K562 (cell line): ENCODE results near the gene HMGB1. TPM values are rescaled to one million over a fixed set of nuclear protein-coding genes. Genes with fewer than 3 reads are reported as not detected.

Experiments
- PHF20 ChIP-seq: fragments of 450-650 bp; IDR thresholded peaks from 2 replicates; pipeline ENCODE4 v1.6.1; 2018; ENCODE audit not compliant: partially characterized antibody
- RCOR1 ChIP-seq, 2 experiments: IDR thresholded peaks; 2 replicates each; pipeline ENCODE4 v1.6.1; 2012; ENCODE audit warnings: low read depth in 2 of 2, low read length in 2 of 2, borderline replicate concordance in 1 of 2, improper control_type of control experiment in 1 of 2
- SIX5 ChIP-seq, 2 experiments: IDR thresholded peaks; 2 replicates each; pipeline ENCODE4 v1.6.1; 2011; ENCODE audit warnings: low read length in 2 of 2, borderline replicate concordance in 1 of 2, low read depth in 1 of 2, mild to moderate bottlenecking in 1 of 2, moderate library complexity in 1 of 2; ENCODE audit not compliant: insufficient read depth in 1 of 2
- TAL1 ChIP-seq: fragments of 450-650 bp; IDR thresholded peaks from 2 replicates; pipeline ENCODE4 v1.6.1; 2016; ENCODE audit warnings: mild to moderate bottlenecking
- ZKSCAN8 ChIP-seq: fragments of 200-800 bp; sonication (Bioruptor generic); IDR thresholded peaks from 2 replicates; pipeline ENCODE4 v1.6.1; 2016; ENCODE audit warnings: missing genetic modification characterization, missing compliant biosample characterization
- ZNF24 ChIP-seq: fragments of 450-650 bp; IDR thresholded peaks from 2 replicates; pipeline ENCODE4 v1.6.1; 2016
- ZNF263 ChIP-seq: sonication (generic); formaldehyde crosslinking; IDR thresholded peaks from 2 replicates; pipeline ENCODE4 v1.8.0; 2022; ENCODE audit warnings: mild to moderate bottlenecking, missing genetic modification reagents, borderline replicate concordance
- ZNF436 ChIP-seq: fragments of 250-450, 450-650 bp; sonication (Bioruptor Pico); formaldehyde crosslinking; IDR thresholded peaks from 2 replicates; pipeline ENCODE4 v1.7.0; 2020; ENCODE audit warnings: mild to moderate bottlenecking
- polyA plus RNA-seq, 8 experiments: library from polyadenylated mRNA; depleted of rRNA in 4 of 8; stranded (reverse) in 5 of 8; unstranded in 3 of 8; fragments of >200 nt; fragmentation: Nextera tagmentation in 2 of 8; fragmentation: Illumina TruSeq in 1 of 8; extraction: Ambion mirVana in 2 of 8; extraction: Trizol in 1 of 8; gene quantifications; 2 replicates each; pipeline versions ENCODE4 v1.2.1 to v1.2.3, GENCODE V29; 2011 to 2014; ENCODE audit warnings: inconsistent platforms in 1 of 8, missing spikeins in 1 of 8
- total RNA-seq, 7 experiments: library from RNA; depleted of rRNA in 6 of 7; stranded (reverse); fragments of >200 nt in 6 of 7; fragmentation: Illumina TruSeq in 2 of 7; extraction: Trizol in 2 of 7; gene quantifications; 2 replicates each; pipeline versions ENCODE4 v1.2.1 to v1.2.3, GENCODE V29; 2011 to 2021; ENCODE audit warnings: low replicate concordance in 1 of 7
- TF ChIP-seq, protein P1 (sequence below): fragments of 250-450 bp; sonication (Bioruptor Pico); IDR thresholded peaks from 2 replicates; pipeline ENCODE4 v1.8.0; 2022; ENCODE audit warnings: moderate library complexity, mild to moderate bottlenecking, inconsistent platforms
- TF ChIP-seq, protein P2 (sequence below), 2 experiments: fragments of 450-650 bp; conservative IDR thresholded peaks; 2 replicates each; pipeline ENCODE4 v1.6.1; 2017; ENCODE audit warnings: mild to moderate bottlenecking in 2 of 2, moderate library complexity in 2 of 2
- TF ChIP-seq, protein P3 (sequence below): IDR thresholded peaks from 3 replicates; pipeline ENCODE4 v1.6.1; 2011; ENCODE audit warnings: borderline replicate concordance, mild to moderate bottlenecking; ENCODE audit not compliant: insufficient read length, insufficient read depth
- TF ChIP-seq, protein P4 (sequence below): fragments of 450-650 bp; conservative IDR thresholded peaks from 2 replicates; pipeline ENCODE4 v1.6.1; 2016; ENCODE audit warnings: missing genetic modification characterization, low read depth, mild to moderate bottlenecking, control low read depth, missing compliant biosample characterization
- TF ChIP-seq, protein P5 (sequence below): fragments of 450-650 bp; IDR thresholded peaks from 2 replicates; pipeline ENCODE4 v1.6.1; 2017; ENCODE audit warnings: antibody characterized with exemption
- TF ChIP-seq, protein P6 (sequence below): sonication (generic); formaldehyde crosslinking; IDR thresholded peaks from 2 replicates; pipeline ENCODE4 v1.9.0; 2022; ENCODE audit warnings: mild to moderate bottlenecking, missing genetic modification reagents
- TF ChIP-seq, protein P7 (sequence below): fragments of 450-650 bp; formaldehyde crosslinking; IDR thresholded peaks from 2 replicates; pipeline ENCODE4 v1.4.0; 2022; ENCODE audit warnings: missing genetic modification characterization

The HMGB1 gene
- total and polyA plus RNA-seq, 9 of the 15 experiments (the other 6 are each of a cell fraction or from before 2014, with no cell fraction given): 442 to 1,896 (median 933) TPM

DNA sequence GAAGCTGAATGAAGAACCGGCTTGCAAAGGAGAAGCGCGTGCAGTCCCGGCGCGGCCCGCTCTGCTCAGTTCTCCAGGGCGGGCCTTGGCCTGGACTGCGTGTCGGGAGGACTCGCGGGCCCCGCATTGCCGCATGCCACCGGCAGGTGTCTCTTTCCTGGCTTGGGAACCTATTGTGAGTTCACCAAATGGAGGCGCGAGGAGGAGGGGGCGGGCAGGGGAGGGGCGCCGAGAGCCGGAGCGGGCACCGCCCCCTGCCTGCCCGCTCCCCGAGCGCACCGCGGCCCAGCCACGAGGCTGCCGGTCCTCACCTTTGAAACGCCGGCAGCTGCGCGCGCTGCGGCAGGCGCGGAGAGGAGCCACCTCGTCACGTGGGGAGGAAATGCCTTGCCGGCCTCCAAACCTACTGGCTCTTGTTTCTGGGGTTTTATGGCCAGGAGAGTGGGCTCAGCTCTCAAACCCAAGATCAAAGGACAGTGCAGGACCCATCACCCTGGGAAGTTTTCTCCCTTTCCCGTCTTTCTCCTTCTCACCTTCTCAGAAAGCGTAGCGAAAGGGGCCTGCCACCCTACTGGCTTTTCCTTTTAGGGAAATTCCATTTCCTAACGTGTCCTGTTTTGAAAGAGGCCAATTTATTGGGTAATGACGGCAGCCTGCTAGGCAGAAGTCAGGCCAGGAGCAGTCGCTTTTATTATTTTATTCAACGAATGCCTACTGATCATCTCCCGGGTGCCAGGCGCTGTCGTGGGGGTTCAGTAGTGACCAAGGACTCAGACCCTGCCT lies 57.2 kb downstream of the HMGB1 start (continued):
- TF ChIP-seq ZNF436 (CRISPR knock-in tag) (no peak), SIX5 (IDR thresholded peaks at IDR 0.05; ENCODE audit: borderline replicate concordance in 1 of 2, insufficient read depth in 1 of 2, low read depth in 1 of 2, low read length in 2 of 2) (no peak), RCOR1 (IDR thresholded peaks at IDR 0.05; ENCODE audit: borderline replicate concordance in 1 of 2, low read depth in 2 of 2, low read length in 2 of 2) (no peak), ZNF263 (CRISPR knock-in tag) (peak; percentile 77), ZKSCAN8 (CRISPR knock-in tag) (no peak), ZNF24 (no peak), TAL1 (no peak), PHF20 (no peak)
- TF ChIP-seq, protein P1, sequence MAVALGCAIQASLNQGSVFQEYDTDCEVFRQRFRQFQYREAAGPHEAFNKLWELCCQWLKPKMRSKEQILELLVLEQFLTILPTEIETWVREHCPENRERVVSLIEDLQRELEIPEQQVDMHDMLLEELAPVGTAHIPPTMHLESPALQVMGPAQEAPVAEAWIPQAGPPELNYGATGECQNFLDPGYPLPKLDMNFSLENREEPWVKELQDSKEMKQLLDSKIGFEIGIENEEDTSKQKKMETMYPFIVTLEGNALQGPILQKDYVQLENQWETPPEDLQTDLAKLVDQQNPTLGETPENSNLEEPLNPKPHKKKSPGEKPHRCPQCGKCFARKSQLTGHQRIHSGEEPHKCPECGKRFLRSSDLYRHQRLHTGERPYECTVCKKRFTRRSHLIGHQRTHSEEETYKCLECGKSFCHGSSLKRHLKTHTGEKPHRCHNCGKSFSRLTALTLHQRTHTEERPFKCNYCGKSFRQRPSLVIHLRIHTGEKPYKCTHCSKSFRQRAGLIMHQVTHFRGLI (CRISPR knock-in tag): no peak
- TF ChIP-seq, protein P2, sequence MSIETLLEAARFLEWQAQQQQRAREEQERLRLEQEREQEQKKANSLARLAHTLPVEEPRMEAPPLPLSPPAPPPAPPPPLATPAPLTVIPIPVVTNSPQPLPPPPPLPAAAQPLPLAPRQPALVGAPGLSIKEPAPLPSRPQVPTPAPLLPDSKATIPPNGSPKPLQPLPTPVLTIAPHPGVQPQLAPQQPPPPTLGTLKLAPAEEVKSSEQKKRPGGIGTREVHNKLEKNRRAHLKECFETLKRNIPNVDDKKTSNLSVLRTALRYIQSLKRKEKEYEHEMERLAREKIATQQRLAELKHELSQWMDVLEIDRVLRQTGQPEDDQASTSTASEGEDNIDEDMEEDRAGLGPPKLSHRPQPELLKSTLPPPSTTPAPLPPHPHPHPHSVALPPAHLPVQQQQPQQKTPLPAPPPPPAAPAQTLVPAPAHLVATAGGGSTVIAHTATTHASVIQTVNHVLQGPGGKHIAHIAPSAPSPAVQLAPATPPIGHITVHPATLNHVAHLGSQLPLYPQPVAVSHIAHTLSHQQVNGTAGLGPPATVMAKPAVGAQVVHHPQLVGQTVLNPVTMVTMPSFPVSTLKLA (conservative IDR thresholded peaks at IDR 0.05): peak; percentile 19 to 53; a peak in 2 of 4 replicates
- TF ChIP-seq, protein P3, sequence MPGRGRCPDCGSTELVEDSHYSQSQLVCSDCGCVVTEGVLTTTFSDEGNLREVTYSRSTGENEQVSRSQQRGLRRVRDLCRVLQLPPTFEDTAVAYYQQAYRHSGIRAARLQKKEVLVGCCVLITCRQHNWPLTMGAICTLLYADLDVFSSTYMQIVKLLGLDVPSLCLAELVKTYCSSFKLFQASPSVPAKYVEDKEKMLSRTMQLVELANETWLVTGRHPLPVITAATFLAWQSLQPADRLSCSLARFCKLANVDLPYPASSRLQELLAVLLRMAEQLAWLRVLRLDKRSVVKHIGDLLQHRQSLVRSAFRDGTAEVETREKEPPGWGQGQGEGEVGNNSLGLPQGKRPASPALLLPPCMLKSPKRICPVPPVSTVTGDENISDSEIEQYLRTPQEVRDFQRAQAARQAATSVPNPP: no peak
- TF ChIP-seq, protein P4, sequence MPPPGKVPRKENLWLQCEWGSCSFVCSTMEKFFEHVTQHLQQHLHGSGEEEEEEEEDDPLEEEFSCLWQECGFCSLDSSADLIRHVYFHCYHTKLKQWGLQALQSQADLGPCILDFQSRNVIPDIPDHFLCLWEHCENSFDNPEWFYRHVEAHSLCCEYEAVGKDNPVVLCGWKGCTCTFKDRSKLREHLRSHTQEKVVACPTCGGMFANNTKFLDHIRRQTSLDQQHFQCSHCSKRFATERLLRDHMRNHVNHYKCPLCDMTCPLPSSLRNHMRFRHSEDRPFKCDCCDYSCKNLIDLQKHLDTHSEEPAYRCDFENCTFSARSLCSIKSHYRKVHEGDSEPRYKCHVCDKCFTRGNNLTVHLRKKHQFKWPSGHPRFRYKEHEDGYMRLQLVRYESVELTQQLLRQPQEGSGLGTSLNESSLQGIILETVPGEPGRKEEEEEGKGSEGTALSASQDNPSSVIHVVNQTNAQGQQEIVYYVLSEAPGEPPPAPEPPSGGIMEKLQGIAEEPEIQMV (tag): no peak
- TF ChIP-seq, protein P5, sequence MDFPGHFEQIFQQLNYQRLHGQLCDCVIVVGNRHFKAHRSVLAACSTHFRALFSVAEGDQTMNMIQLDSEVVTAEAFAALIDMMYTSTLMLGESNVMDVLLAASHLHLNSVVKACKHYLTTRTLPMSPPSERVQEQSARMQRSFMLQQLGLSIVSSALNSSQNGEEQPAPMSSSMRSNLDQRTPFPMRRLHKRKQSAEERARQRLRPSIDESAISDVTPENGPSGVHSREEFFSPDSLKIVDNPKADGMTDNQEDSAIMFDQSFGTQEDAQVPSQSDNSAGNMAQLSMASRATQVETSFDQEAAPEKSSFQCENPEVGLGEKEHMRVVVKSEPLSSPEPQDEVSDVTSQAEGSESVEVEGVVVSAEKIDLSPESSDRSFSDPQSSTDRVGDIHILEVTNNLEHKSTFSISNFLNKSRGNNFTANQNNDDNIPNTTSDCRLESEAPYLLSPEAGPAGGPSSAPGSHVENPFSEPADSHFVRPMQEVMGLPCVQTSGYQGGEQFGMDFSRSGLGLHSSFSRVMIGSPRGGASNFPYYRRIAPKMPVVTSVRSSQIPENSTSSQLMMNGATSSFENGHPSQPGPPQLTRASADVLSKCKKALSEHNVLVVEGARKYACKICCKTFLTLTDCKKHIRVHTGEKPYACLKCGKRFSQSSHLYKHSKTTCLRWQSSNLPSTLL: no peak
- TF ChIP-seq, protein P6, sequence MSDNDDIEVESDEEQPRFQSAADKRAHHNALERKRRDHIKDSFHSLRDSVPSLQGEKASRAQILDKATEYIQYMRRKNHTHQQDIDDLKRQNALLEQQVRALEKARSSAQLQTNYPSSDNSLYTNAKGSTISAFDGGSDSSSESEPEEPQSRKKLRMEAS (CRISPR knock-in tag): peak; percentile 98
- TF ChIP-seq, protein P7, sequence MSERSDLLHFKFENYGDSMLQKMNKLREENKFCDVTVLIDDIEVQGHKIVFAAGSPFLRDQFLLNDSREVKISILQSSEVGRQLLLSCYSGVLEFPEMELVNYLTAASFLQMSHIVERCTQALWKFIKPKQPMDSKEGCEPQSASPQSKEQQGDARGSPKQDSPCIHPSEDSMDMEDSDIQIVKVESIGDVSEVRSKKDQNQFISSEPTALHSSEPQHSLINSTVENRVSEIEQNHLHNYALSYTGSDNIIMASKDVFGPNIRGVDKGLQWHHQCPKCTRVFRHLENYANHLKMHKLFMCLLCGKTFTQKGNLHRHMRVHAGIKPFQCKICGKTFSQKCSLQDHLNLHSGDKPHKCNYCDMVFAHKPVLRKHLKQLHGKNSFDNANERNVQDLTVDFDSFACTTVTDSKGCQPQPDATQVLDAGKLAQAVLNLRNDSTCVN (CRISPR knock-in tag): no peak
